GM08714 (cell line): ENCODE measurements around the gene HMCN2.

Source experiments
- H3K4me3 ChIP-seq: fragments of 200-500 bp; sonication (Bioruptor generic); 2 replicates; pipeline ENCODE4 v1.5.1; 2014; ENCODE audit warnings: mild to moderate bottlenecking, low read length, inconsistent platforms
- ZNF274 ChIP-seq: IDR thresholded peaks from 2 replicates; pipeline ENCODE4 v1.6.1; 2012; ENCODE audit warnings: mild to moderate bottlenecking, low read depth, low read length

Gene HMCN2

DNA sequence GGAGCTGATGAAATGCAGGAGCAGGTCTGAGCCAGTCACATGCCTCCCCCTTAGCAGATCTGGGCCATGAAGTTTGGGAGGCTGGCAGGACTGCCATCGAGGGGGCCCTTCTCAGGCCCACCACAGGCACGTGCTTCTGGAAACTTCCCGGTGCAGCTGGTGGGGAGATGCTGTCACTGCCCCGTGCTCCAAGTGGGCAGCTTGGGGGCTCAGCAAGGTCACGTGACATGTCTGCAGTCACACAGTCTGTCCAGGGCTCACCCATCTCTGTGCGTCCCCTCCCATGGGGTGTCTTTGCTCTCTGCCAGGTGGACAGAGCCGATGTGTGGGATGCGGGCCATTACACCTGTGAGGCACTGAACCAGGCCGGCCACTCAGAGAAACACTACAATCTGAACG lies 99.8 kb downstream of the HMCN2 start:
- no peak for TF ChIP-seq ZNF274
- no peak overlapping the region for H3K4me3 ChIP-seq

DNA sequence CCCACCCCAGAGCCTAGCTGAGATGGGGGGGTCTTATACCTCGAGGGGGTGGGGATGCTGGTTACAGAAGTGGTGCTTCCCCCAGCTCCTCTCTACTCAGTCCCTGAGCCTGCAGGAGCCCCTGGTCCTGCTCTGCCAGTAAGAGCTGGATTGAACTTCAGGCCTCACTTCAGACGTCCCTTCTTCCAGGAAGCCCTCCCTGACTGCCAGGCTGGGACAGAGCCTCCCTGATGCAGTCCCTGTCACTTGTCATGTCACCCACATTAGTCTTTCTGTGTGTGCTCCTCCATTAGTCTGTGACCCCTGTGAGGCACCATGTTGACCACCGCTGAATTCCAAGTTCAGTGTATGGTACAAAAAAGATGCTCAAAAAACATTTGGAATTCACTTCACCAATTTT lies 100.5 kb downstream of the HMCN2 start:
- no peak overlapping the region for H3K4me3 ChIP-seq
- no peak for TF ChIP-seq ZNF274

DNA sequence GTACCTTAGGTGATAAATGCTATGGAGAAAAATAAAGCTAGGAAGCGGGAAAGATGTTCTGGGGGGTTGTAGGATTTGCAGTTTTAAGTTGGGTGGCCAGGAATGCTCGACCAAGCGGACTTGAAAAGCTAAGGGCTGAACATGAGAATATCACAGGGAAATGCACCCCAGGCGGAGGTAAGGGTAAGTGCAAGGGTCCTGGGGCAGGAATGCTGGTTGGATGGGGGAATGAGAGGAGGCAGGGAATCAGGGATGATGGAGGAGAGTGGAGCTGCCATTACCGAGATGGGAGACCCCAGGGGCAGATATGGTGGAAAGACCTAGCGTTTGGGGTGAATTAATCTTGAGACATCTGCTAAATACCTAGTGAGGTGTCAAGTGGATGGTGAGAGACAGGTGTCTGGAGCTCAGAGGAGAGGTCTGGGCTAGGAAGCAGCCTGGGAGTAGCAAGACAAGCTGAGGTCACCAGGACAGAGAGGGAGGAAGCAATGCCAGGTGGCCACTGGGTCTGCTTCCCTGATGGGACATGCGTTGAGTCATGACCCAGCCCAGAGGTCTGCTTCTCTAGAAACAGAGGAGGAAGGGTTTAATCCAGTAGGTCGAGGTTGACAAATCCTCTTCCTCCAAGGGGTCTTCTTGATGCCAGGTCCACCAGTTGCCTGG lies 101.5 kb downstream of the HMCN2 start:
- TF ChIP-seq ZNF274, result no peak
- no peak overlapping the region for H3K4me3 ChIP-seq

DNA sequence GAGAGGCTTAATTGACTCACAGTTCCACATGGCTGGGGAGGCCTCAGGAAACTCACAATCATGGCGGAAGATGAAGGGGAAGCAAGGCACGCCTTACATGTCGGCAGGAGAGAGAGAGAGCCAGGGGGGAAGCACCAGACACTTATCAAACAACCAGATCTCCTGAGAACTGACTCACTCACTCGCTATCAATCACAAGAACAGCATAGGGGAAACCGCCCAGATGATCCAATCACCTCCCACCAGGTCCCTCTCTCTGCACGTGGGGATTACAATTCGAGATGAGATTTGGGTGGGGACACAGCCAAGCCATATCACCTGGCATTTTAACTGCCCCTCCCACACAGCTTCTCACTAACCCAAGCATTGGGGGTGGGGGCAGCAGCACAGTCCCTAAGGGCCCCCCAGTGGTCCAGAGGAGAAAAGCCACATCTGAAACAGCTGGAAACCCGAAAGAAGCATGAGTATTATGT lies 103.1 kb downstream of the HMCN2 start:
- no peak overlapping the region for H3K4me3 ChIP-seq
- TF ChIP-seq ZNF274, result no peak

DNA sequence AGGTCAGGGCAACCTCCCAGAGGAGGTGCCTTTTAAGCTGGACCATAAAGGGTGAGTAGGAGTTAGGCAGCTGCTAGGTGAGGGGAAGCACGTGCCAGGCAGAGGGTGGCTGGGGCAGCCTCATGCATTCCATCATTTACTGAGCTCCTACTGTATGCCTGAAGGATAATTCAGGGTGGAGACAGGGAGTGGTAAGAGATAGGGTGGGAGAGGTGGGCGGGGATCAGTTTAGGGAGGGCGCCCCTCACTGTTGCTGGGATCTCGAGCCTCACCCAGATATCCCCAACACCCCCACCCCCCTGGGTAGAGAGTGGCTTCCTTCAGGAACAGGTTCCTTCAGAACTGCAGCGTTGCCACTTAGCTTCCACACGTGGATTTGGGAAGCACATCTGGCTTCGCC lies 104.7 kb downstream of the HMCN2 start:
- TF ChIP-seq ZNF274, result no peak
- H3K4me3 ChIP-seq, result no peak overlapping the region

DNA sequence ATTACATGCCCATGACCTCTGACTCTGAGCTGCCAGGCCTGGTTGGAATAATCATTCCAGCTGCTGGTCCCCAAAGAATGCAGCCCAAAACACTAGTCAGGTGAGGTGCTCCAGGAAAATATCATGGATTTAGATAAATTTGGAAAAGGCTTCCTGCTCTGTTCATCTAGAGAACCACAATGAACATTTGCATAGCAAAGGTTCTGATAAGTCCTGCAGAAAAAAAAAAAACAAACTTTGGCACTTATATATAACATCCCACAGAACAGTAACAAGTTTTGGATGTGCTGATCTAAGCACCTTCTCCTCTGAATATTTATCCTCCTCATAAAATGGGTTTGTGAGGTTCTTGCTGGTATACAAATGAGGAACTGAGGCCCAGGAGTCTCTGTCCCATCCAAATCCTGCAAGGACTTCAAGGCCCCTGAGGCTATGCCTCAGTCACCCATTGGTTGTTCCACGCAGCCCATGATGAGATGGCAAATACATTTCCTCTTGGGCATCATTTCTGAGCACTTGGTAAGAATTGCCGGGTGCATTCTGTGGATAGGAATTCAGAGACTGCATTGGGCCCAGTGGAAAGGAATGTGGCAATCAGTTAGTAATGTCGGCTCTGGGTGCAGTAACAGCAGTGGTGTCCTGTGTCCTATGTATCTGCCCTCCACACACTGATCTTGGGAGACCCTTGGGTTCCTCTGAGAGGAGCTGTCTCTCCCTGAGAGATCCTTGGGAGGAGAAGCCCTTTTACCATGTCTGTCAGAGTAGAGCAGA lies 105.8 kb downstream of the HMCN2 start:
- no peak overlapping the region for H3K4me3 ChIP-seq
- TF ChIP-seq ZNF274, result no peak

DNA sequence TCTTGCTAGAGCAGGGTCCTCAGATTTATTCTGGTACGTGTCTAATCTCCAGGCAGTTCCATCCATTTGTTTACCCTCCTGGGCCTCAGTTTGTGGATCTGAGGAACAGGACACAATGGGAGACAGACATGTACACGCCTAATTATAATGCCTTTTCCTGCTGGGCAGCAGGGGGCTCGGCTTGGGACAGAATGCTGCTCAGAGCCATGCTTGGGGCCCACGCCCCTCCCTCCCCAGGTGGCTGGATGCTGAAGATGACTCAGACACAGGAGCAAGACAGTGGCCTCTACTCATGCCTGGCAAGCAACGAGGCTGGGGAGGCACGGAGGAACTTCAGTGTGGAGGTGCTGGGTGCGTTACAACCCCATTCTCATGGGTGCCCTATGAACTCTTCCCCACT lies 106.5 kb downstream of the HMCN2 start:
- no peak overlapping the region for H3K4me3 ChIP-seq
- TF ChIP-seq ZNF274, result no peak

DNA sequence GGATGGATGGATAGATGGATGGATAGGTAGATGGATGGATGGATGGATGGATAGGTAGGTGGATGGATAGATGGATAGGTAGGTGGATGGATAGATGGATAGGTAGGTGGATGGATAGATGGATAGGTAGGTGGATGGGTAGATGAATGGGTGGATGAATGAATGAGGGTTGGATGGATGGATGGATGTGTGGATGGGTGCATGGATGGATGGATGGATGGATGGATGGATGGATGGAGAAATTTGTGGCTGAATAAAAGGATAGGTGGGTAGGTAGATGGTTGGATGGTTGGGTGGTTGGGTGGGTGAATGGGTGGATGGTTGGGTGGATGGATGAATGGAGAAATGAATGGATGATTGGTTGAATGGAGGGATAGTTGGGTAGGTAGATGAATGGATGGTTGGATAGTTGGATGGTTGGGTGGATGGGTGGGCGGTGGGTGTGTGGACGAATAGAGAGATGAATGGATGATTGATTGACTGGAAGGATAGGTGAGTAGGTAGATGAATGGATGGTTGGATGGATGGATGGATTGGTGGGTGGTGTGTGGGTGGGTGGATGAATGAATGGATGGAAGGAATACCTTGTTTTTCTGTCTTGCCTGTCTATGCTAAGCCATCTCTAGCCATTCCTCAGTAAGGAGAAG lies 108.2 kb downstream of the HMCN2 start:
- TF ChIP-seq ZNF274, result no peak
- H3K4me3 ChIP-seq, result no peak overlapping the region

DNA sequence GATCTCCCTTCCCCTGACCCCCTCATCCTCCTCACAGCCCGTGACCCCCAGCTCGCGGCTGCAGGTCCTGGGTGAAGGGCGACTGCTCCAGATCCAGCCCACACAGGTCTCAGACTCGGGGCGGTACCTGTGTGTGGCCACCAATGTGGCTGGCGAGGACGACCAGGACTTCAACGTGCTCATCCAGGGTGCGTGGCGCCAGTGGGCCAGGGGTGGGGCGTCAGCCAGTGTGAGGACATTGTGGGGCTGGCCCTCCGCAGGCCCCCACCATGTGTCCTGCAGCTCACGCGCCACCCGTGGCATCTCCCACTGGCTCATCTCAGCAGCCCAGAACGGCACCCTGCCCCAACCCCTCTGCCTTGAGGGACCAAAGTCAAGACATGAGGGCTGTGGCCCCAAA lies 112.1 kb downstream of the HMCN2 start:
- H3K4me3 ChIP-seq, result no peak overlapping the region
- no peak for TF ChIP-seq ZNF274

DNA sequence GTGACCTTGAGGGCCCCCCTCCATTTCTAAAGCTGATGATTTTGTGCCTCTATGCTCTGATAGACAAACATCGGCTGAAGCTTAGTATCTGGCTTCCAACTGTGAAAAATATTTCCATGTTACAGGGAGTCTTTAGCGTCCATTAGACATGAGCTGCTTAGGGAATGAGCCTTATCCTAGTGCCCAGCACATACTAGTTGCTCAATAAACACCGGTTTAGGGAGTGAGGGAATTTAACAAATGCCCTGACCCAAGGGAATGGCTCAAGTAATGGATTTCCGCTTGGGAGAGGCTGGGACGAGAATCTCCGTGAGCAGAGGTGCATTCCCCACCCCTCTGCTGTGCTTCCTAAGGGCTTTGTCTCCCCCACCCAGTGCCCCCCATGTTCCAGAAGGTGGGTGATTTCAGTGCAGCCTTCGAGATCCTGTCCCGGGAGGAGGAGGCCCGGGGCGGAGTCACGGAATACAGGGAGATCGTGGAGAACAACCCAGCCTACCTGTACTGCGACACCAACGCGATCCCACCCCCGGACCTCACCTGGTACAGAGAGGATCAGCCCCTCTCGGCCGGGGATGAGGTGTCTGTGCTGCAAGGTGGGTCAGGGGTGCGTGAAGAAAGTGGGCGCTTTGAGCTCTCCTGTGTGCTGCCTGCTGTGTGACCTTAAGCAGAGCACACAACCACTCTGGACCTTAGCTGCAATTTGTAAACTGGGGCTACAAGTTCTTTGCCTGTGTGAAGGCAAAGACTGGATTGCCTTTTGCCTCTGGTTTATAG lies 113.5 kb downstream of the HMCN2 start:
- no peak for TF ChIP-seq ZNF274
- H3K4me3 ChIP-seq, result no peak overlapping the region

DNA sequence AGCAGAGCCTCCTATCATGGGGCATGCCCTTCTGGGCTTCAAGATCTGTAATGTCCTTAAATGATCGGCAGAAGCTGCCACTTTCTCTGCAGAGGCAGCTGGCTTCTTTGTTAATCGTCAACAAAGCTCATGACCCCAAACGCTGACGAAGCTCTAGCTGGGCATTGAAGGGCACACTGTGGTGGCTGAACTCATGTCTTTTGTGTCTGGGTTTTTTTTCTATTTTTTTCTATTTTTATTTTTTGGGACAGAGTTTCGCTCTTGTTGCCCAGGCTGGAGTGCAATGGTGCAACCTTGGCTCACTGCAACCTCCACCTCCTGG lies 114.0 kb downstream of the HMCN2 start:
- no peak overlapping the region for H3K4me3 ChIP-seq
- no peak for TF ChIP-seq ZNF274

DNA sequence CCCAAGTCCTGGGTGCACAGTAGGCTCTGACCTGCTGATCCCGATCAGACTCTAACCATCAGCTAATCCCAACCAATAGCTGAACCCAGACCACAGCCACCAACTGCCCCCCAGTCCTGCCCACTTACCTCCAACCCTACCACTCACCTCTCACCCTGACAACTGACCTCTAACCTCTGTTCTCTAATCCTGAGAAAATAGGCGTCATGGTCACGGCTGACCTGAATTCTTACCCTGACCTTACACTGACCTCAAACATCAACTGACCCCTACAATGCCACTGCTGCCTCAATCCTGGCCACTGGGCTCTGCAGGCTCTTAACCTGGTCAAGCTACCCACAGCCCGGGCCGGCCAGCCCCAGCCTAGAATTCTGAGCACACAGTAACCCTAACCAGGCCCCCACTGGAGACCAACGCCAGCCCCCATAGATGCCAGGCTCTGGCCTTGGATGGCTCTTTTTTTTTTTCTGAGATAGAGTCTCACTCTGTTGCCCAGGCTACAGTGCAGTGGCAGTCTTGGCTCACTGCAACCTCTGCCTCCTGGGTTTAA lies 115.4 kb downstream of the HMCN2 start:
- TF ChIP-seq ZNF274, result no peak

DNA sequence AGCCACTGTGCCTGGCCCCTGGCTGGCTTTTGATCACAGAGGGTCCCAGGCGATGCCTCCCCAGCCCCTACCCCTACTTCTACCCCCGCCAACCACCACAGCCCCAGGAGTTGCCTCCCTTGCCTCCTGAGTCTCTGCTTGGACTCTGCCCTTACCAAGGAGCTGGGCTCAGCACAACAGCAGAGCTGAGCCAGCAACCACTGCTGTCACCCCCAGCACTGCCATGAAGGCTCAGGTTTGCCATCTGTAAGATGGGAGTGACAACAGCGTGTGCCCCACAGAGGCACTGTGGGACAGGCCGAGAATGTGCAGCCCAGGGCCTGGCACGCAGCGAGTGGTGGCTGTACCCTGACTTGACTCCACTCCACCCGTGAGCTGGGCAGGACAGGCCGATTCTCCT lies 116.1 kb downstream of the HMCN2 start:
- H3K4me3 ChIP-seq, result no peak overlapping the region
- TF ChIP-seq ZNF274, result no peak

More for the DNA sequence above, 115.4 kb downstream of the HMCN2 start:
- no peak overlapping the region for H3K4me3 ChIP-seq

DNA sequence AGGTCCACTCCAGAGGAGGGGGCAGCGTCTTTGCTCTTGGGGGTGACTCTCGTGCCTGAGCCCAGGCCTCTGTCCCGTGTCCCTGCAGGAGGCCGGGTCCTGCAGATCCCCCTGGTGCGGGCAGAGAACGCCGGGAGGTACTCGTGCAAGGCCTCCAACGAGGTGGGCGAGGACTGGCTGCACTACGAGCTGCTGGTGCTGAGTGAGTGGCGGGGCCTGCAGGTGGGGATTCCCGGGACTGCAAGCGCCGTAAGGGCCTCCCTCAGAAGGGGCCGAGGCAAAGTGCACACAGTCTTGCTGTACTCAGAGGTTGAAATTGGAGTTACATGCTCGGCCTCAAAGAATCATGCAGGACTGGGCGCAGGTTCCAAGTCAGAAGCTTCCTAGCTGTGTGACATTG lies 116.5 kb downstream of the HMCN2 start:
- no peak overlapping the region for H3K4me3 ChIP-seq
- no peak for TF ChIP-seq ZNF274

DNA sequence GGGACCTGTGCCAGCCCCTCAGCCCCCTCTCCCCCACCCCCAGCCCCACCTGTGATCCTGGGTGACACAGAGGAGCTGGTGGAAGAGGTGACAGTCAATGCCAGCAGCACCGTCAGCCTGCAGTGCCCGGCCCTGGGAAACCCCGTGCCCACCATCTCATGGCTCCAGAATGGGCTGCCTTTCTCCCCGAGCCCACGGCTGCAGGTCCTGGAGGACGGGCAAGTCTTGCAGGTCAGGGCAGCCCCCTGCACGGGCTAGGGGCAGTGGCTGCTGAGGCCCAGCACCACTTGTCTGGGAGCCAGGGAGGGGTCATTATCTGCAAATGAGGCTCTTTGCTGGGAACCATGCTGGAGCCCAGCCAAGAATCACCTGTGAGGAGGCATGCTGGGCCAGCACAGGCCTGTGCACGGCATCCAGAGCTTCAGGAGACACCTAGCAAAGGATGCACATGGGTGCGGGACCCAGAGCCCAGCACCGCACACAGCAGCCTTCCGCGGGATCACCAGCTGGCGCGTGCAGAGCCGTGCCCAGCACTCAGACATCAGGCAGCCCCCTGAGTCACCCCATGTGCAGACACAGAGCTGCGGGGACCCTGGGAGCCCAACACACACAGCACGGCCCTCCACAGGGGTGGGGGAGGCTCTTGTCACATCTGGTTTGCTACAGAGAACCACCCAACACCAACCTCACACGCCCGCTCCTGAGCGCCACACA lies 117.2 kb downstream of the HMCN2 start:
- H3K4me3 ChIP-seq, result no peak overlapping the region
- TF ChIP-seq ZNF274, result no peak
